OCI-LY1 (cell line): Measurements from ENCODE around the gene CCDC51.

Experiments used
- H2AFZ ChIP-seq: fragments of 200-600 bp; sonication (generic), shearing (Covaris generic); 2 replicates; pipeline ENCODE4 v1.6.0; 2014; ENCODE audit warnings: antibody characterized with exemption, mild to moderate bottlenecking, low read length
- H3F3A ChIP-seq: fragments of 200-600 bp; sonication (generic), shearing (Covaris generic); 2 replicates; pipeline ENCODE4 v1.6.0; 2014; ENCODE audit warnings: mild to moderate bottlenecking, antibody characterized with exemption, low read length, moderate library complexity; ENCODE audit not compliant: insufficient read depth
- H3K27ac ChIP-seq: fragments of 200-600 bp; sonication (generic); 2 replicates; pipeline ENCODE4 v1.5.1; 2014; ENCODE audit warnings: low read length, mixed run types, mild to moderate bottlenecking, low read depth; ENCODE audit not compliant: poor library complexity, severe bottlenecking
- H3K27me3 ChIP-seq: fragments of 200-600 bp; sonication (generic); 2 replicates; pipeline ENCODE4 v1.6.0; 2014; ENCODE audit warnings: antibody characterized with exemption, mild to moderate bottlenecking, low read length, moderate library complexity; ENCODE audit not compliant: insufficient read depth
- H3K36me3 ChIP-seq: fragments of 200-600 bp; sonication (generic); 2 replicates; pipeline ENCODE4 v1.6.1; 2014; ENCODE audit warnings: mild to moderate bottlenecking, antibody characterized with exemption, low read length, moderate library complexity, mixed read lengths; ENCODE audit not compliant: insufficient read depth
- H3K4me1 ChIP-seq: fragments of 200-600 bp; sonication (generic); 2 replicates; pipeline ENCODE4 v1.5.1; 2014; ENCODE audit warnings: mild to moderate bottlenecking, low read length, moderate library complexity; ENCODE audit not compliant: insufficient read depth, severe bottlenecking
- H3K4me2 ChIP-seq: fragments of 200-600 bp; sonication (generic), shearing (Covaris generic); 2 replicates; pipeline ENCODE4 v1.6.1; 2014; ENCODE audit warnings: low read length
- H3K4me3 ChIP-seq: fragments of 200-600 bp; sonication (generic); 2 replicates; pipeline ENCODE4 v1.5.1; 2014; ENCODE audit warnings: low read length, low read depth, mild to moderate bottlenecking, mixed read lengths; ENCODE audit not compliant: poor library complexity, severe bottlenecking
- H3K79me2 ChIP-seq: fragments of 200-600 bp; shearing (Covaris generic); 2 replicates; pipeline ENCODE4 v1.6.1; 2016; ENCODE audit warnings: mixed run types, low read length, mixed read lengths; ENCODE audit not compliant: insufficient read depth
- H3K9ac ChIP-seq: fragments of 200-600 bp; sonication (generic), shearing (Covaris generic); 2 replicates; pipeline ENCODE4 v1.6.1; 2014; ENCODE audit warnings: mild to moderate bottlenecking, low read length, mixed read lengths
- H3K9me2 ChIP-seq: fragments of 200-600 bp; sonication (generic), shearing (Covaris generic); 2 replicates; pipeline ENCODE4 v1.6.1; 2014; ENCODE audit warnings: low read depth, mild to moderate bottlenecking, low read length, mixed read lengths
- H3K9me3 ChIP-seq: fragments of 200-600 bp; shearing (Covaris generic); 2 replicates; pipeline ENCODE4 v1.6.1; 2014; ENCODE audit warnings: low read length, mixed read lengths
- H4K20me1 ChIP-seq: fragments of 200-600 bp; sonication (generic), shearing (Covaris generic); 2 replicates; pipeline ENCODE4 v1.6.0; 2016; ENCODE audit warnings: mild to moderate bottlenecking, low read length; ENCODE audit not compliant: insufficient read depth
- EZH2 ChIP-seq: fragments of 200-600 bp; sonication (generic), shearing (Covaris generic); IDR thresholded peaks from 2 replicates; pipeline ENCODE4 v1.8.0; 2017; ENCODE audit warnings: borderline replicate concordance, mixed run types, mild to moderate bottlenecking, antibody characterized with exemption, low read length, moderate library complexity, mixed read lengths
- TF ChIP-seq, protein P1 (sequence below): fragments of 200-600 bp; sonication (generic), shearing (Covaris generic); IDR thresholded peaks from 2 replicates; pipeline ENCODE4 v1.5.1; 2017; ENCODE audit warnings: mild to moderate bottlenecking, antibody characterized with exemption, low read length, moderate library complexity, mixed read lengths

CCDC51 gene

DNA sequence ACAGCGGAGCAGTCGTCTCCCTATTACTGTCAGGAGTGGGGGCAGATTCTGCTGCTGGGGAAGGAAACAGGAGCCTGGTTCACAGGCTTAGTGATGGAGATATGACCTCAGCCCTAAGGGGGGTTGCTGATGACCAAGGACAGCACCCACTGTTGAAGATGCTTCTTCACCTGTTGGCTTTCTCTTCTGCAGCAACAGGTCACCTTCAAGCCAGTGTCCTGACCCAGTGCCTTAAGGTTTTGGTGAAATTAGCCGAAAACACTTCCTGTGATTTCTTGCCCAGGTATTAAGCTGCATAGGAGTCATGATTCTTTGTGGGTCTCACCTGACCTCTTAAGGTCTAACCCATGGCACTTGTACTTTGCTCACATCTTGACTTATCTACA is 20.6 kb upstream of the CCDC51 start:
- Histone ChIP-seq H3F3A (no peaks in the 10 kb centered on the region), H3K4me1 (peaks cover 1% of the 10 kb centered on the region), H3K9me3 (no peaks in the 10 kb centered on the region), H3K36me3 (peaks cover 51% of the 10 kb centered on the region), H2AFZ (no peak overlapping the region), H3K9ac (no peak overlapping the region), H3K4me3 (no peak overlapping the region), H4K20me1 (no peaks in the 10 kb centered on the region), H3K27me3 (no peaks in the 10 kb centered on the region), H3K4me2 (no peak overlapping the region), H3K79me2 (no peaks in the 10 kb centered on the region), H3K27ac (no peak overlapping the region), H3K9me2 (no peaks in the 10 kb centered on the region)
- TF ChIP-seq, protein P1, sequence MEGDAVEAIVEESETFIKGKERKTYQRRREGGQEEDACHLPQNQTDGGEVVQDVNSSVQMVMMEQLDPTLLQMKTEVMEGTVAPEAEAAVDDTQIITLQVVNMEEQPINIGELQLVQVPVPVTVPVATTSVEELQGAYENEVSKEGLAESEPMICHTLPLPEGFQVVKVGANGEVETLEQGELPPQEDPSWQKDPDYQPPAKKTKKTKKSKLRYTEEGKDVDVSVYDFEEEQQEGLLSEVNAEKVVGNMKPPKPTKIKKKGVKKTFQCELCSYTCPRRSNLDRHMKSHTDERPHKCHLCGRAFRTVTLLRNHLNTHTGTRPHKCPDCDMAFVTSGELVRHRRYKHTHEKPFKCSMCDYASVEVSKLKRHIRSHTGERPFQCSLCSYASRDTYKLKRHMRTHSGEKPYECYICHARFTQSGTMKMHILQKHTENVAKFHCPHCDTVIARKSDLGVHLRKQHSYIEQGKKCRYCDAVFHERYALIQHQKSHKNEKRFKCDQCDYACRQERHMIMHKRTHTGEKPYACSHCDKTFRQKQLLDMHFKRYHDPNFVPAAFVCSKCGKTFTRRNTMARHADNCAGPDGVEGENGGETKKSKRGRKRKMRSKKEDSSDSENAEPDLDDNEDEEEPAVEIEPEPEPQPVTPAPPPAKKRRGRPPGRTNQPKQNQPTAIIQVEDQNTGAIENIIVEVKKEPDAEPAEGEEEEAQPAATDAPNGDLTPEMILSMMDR = no peak

DNA sequence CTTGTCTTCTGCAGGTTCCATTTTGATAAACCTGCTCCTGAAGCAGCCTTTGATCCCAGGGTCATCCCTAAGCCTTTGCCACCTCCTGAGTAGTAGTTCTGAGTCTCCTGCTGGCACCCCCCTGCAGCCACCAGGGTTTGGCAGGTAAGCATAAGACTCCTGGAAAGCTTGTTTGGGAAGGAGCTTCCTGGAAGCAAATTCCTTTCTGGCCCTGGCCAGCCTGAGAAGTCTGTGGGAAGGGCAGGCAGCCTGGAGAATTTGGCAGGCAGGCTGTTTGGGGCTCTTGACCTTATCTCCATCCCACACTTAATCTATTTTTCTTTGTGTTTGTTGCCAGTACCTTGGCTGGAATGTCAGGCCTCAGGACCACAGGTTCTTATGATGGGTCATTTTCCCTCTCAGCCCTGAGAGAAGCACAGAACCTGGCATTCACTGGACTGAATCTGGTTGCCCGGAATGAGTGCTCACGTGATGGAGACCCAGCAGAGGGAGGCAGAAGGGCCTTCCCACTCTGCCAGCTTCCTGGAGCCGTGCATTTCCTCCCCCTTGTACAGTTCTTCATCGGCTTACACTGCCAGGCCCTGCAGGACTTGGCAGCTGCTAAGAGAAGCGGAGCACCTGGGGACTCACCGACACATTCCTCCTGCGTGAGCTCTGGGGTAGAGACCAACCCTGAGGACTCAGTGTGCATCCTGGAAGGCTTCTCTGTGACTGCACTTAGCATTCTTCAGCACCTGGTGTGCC is 20.0 kb upstream of the CCDC51 start:
- peaks cover 56% of the 10 kb centered on the region for H3K36me3 ChIP-seq
- H3K9ac ChIP-seq = no peak overlapping the region
- no peak for TF ChIP-seq EZH2
- TF ChIP-seq, protein P1 = no peak
- no peaks in the 10 kb centered on the region for H3K79me2 ChIP-seq
- H3K27ac ChIP-seq = no peak overlapping the region
- H3K4me3 ChIP-seq = no peak overlapping the region
- H3K9me2 ChIP-seq = no peaks in the 10 kb centered on the region
- H3F3A ChIP-seq = no peaks in the 10 kb centered on the region
- no peaks in the 10 kb centered on the region for H3K4me1 ChIP-seq
- H3K27me3 ChIP-seq = no peaks in the 10 kb centered on the region
- no peaks in the 10 kb centered on the region for H4K20me1 ChIP-seq
- H3K9me3 ChIP-seq = no peaks in the 10 kb centered on the region
- no peak overlapping the region for H2AFZ ChIP-seq
- H3K4me2 ChIP-seq = no peak overlapping the region

GRCh38 chr3:48459331-48459730 is 19.4 kb upstream of the CCDC51 start:
- no peak overlapping the region for H3K9ac ChIP-seq
- no peaks in the 10 kb centered on the region for H3K9me2 ChIP-seq
- no peak overlapping the region for H2AFZ ChIP-seq
- no peaks in the 10 kb centered on the region for H4K20me1 ChIP-seq
- TF ChIP-seq, protein P1 = no peak
- no peak for TF ChIP-seq EZH2
- peaks cover 62% of the 10 kb centered on the region for H3K36me3 ChIP-seq
- no peaks in the 10 kb centered on the region for H3K4me1 ChIP-seq
- H3K27ac ChIP-seq = no peak overlapping the region
- no peaks in the 10 kb centered on the region for H3K27me3 ChIP-seq
- no peaks in the 10 kb centered on the region for H3K9me3 ChIP-seq
- H3K4me3 ChIP-seq = no peak overlapping the region
- H3K79me2 ChIP-seq = no peaks in the 10 kb centered on the region
- no peaks in the 10 kb centered on the region for H3F3A ChIP-seq
- no peak overlapping the region for H3K4me2 ChIP-seq
